KOPT-K1 (cell line): ENCODE measurements around the gene PLOD3.

Experiments used
- H3K27ac ChIP-seq: fragments of 200-600 bp; sonication (generic); 2 replicates; pipeline ENCODE4 v1.5.1; 2016; ENCODE audit warnings: antibody characterized with exemption, mild to moderate bottlenecking, low read depth, low read length; ENCODE audit not compliant: poor library complexity, severe bottlenecking
- H3K36me3 ChIP-seq: fragments of 200-600 bp; sonication (generic); 2 replicates; pipeline ENCODE4 v1.5.1; 2017; ENCODE audit warnings: antibody characterized with exemption, mild to moderate bottlenecking, low read length, moderate library complexity; ENCODE audit not compliant: insufficient read depth
- H3K9me3 ChIP-seq: fragments of 200-600 bp; sonication (generic); 2 replicates; pipeline ENCODE4 v1.5.1; 2017; ENCODE audit warnings: antibody characterized with exemption, low read length, mild to moderate bottlenecking; ENCODE audit not compliant: insufficient read depth, poor library complexity, severe bottlenecking

Gene PLOD3

GRCh38 chr7:101161692-101162471, 55.5 kb downstream of the PLOD3 start:
- Histone ChIP-seq H3K36me3 (no peaks in the 10 kb centered on the region), H3K27ac (no peak overlapping the region), H3K9me3 (no peaks in the 10 kb centered on the region)

GRCh38 chr7:101160910-101161309, 56.5 kb downstream of the PLOD3 start:
- H3K27ac ChIP-seq: no peak overlapping the region
- H3K36me3 ChIP-seq: no peaks in the 10 kb centered on the region

DNA sequence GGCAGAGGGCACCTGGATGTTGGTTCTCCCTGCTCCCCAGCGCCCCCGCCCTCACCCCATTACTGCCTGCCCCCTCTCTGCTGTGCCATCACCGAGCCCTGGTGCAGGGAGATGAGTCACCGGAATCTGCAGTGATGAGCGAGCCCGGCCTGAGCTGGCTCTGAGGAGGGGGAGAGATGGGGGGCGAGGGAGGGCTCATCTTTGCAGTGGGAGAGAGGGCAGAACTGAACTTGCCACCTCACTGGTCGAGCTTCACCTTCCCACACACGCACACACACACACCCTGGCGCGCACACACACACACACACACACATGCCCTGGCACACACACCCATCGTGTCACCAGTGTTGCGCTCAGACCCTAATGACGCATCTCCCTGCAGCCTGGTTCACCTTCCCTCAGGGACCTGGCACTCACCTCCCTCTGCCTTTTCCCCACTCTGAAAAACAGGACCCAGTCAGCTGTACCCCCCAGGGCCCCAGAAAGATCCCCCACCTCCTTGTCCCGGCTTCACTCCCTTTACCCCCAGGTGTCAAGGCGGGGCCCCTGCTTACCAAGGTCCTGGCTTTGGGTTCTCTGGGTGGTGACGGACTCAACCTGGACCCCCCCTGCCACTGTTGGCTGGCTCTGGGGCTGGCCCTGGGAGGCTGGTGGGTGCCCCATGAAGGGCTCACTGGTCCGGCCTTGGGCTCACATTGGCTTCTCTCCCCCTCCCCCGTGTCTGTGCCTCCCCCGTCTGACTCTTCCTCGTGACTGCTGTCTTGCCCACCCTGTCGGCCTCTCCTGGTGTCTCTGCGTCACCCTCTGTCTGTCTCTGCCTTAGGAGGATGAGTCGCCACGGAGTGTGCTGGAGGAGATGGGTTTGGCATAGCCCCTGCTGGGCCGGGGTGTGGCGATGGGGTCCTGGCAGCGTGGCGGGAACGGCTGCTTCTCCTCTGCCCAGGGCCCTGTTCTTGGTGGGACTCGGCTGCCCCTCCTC, 57.4 kb downstream of the PLOD3 start:
- Histone ChIP-seq H3K36me3 (no peaks in the 10 kb centered on the region), H3K27ac (no peak overlapping the region), H3K9me3 (no peaks in the 10 kb centered on the region)

More at GRCh38 chr7:101160910-101161309, 56.5 kb downstream of the PLOD3 start:
- no peaks in the 10 kb centered on the region for H3K9me3 ChIP-seq

DNA sequence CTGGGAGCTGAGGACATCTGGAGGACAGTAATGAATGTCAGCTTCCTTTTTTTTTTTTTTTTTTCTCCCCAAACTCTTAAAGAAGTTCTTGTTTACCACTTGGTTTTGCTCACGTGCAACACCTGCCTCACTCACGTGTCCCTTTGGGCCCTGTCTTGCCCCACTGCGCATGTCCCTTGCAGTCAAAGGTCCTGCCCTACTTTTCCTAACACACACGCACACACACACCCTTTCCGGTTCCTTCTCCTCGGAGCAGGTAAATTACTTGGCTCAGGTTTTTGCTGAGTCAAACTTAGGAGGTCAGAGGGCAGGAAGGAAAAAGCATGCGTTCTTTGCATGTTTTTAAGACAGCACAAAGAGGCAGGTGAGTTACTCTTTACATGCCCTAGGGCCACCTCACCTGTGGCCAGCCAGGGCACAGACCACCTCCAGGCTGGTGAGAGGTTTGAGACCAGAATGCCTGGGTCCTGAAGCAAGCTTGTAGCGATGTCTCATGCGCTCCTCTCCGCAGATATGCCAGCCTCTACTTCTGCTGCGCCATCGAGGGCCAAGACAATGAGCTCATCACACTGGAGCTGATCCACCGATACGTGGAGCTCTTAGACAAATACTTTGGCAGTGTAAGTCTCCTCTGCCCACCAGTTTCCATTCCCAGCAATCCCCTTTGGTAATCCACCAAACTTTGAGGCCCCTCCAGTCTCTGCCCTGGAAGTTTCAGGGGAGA, 60.4 kb downstream of the PLOD3 start:
- H3K27ac ChIP-seq: no peak overlapping the region
- no peaks in the 10 kb centered on the region for H3K9me3 ChIP-seq
- no peaks in the 10 kb centered on the region for H3K36me3 ChIP-seq

GRCh38 chr7:101156277-101156676, 61.1 kb downstream of the PLOD3 start:
- Histone ChIP-seq H3K9me3 (no peaks in the 10 kb centered on the region), H3K27ac (no peak overlapping the region), H3K36me3 (no peaks in the 10 kb centered on the region)
